DMS 273 (cell line): ENCODE measurements around the gene SLC44A5.
"Not testable (repeated sequence)": the region's sequence is repeated elsewhere in the genome, so short reads cannot be mapped to it uniquely, and the experiment has no call there.

Source experiments
- DNase-seq: peaks from one replicate; lab custom pipeline; 2025; ENCODE audit not compliant: unreplicated experiment; lab: John Stamatoyannopoulos, UW

The SLC44A5 gene

DNA sequence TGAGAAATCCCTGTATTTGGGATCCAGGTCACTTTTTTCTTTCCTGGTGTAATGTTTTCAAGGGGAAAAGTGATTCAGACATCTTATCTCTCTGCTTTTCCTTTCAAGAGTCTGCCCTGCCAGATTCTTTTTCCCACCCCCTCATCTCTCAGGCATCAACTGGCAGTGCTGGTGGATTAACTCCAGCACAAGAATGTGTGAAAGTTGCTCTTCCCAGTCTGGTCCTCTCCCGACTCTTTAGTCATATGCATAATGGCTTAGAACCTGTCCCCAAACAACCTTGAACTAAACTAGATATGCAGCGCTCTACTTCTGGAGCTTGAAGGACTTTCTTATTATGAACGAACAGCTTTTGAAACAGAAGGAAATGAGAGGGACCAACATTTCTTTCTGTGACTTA, 88.5 kb downstream of the SLC44A5 start:
- no peak for DNase-seq

DNA sequence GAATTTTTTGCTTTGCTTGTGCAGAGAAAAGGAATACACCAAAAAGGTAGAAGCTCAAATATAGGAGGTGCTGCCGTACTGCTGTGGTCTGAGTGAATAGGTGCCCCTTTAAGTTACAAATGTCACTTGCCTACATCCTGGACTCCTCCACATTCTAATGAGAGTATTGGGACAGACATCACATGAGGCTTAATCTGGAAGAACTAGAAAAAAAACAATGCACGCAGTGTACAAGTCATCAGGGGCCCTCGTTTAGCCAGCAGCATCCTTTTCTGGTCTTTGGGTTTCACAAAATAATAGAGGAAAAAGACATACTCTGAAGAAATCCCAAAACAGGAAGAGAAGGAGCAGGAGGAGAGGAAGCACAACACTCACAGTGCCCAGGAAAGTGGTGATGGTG, 89.3 kb downstream of the SLC44A5 start:
- no peak for DNase-seq

DNA sequence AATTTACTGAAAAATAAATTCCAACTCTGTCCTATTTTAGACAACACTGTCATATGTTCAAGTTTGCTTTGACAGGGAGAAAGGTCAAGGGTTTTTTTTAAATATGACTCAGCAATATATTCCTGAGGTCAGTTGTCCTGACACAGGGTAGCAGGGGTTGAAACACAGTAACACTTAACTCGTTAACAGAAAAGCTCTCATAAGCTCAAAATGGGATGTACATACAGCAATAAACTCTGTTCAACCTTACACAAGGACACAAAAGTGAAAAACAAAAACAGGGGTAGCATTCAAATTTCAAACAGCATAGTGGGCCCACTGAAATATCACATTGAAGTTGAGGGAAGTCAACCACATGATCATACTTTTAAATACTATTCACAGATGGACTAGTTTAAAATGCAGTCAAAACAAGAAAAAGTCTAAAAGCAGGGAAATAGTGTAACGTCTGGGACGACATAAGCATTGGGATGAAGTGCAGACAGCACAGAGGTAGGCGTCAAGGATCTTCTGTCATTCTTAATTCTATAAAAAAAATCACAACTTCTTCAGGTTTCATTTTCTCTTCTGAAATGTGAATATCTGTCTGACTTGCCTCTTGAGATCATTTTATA, 89.9 kb downstream of the SLC44A5 start:
- DNase-seq, result no peak

DNA sequence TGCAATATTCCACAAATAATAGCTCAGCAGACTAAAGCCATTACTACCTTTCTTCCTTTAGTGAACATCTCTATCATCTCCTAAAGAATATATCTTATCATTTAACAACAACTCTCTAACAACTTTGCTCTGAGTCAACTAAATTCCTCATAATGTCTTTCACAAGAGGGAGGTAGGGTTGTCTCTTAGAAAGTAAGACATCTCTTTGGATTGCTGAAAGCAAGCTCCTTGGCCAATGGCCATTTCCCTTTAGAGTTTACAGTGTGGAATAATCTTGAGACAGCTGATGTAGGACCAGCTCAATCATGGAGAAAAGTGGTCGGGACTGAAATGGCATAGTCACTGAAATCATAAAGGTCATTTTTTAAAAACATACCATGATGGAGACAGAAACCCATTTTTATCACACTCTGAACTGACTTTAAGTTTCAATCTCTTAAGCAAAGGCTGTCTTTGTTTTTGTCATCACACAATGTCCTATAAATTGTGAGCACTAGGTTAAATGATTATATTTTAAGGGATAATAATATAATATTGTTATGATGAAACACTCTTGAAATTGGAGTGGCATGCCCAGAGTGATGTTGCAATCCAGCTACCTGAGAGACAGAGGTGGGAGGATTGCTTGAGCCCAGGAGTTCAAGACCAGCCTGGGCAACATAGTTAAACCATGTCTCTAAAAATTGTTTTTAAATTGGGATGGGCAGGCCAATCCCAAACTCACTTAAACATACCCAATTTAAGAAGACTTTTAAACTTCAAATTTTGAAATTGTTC, 91.1 kb downstream of the SLC44A5 start:
- DNase-seq, result no peak

DNA sequence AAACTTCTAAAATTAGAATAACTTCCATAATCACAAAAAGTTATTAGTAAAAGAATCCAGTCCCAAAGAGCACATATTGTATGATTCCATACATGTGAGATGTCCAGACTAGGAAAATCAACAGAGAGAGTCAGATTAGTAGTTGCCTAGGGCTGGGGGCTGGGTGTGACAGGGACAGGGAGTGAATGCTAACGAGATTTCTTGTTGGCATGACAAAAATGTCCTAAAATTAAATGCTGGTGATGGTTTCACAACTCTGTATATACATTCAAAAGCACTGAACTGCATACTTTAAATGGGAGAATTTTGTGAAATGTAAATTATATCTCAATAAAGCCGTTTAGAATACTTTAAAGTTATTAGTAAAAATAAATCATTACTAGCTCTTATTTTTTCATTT, 92.2 kb downstream of the SLC44A5 start:
- no peak for DNase-seq

DNA sequence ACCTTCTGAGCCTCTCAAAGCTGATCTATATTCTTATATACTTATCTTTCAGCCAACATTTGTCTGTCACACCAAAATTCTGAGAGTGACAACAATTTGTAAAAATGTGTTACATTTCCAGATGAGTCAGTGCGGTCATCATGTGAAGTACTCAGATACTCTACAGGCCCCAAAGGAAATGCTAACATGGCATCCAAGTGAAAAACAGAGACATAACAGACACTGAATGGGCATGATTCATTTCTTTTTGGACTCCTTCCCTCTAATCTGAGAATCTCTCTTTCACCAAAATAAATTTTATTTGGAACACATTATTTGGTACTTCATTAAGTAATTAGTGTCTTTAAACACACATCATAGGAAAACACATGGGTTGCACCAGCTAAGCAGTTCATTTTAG, 96.6 kb downstream of the SLC44A5 start:
- no peak for DNase-seq

DNA sequence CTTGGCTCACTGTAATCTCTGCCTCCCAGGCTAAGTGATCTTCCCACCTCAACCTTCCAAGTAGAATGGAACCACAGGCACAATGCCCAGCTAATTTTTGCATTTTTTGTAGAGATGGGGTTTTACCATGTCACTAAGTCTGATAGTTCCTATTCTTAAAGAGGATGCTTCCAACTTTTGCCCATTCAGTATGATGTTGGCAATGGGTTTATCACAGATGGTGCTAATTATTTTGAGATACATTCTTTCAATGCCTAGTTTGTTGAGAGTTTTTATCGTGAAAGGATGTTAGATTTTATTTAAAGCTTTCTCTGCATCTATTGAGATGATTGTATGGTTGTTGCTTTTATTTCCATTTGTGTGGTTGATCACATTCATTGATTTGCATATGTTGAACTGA, 103.9 kb downstream of the SLC44A5 start:
- no peak for DNase-seq

DNA sequence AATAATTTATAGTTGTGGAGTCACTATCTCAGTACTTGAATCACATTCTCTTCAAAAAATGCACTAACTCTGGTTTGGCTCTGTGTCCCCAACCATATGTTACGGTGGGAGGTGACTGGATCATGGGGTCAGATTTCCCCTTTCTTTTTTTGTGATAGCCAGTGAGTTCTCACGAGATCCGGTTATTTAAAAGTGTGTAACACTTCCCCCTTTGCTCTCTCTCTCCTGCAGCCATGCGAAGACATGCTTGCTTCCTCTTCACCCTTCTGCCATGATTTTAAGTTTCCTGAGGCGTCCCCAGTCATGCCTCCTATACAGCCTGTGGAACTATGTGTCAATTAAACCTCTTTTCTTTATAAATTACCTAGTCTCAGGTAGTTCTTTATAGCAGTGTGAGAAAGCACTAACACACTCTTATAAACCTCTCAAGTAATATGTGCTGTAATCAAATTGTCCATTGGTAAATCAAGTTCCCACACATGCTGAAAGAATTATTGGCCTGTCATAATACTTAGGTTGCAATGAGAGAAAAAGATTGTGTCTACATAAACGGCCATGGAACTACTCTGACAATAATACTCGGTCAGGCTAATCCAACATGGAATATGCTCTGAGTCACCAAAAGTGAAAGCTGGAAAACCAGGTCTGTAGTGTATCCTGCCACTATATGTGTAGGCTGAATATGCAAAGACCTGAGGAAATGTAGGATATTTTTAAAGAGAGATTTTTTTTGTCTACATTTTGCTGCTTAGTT, 107.5 kb downstream of the SLC44A5 start:
- DNase-seq, result peak; percentile 15

DNA sequence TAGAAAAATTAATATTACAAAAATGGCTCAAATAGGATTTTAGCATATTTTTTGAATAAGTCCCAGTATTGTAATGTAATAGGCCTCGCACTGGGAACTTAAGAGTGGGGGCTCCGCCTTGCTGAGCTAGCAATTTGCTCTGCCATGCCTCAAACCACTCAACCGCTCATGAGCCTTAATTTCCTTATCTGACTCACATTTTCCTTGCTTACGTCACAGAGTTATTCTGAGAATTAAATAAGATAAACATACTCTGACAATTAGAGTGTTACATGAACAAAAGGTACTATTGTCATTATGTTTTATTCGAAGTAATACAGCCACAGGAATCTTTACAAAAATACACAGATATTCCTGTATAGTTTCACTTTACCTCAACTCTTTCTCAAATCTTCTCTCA, 108.1 kb downstream of the SLC44A5 start:
- DNase-seq, result no peak

DNA sequence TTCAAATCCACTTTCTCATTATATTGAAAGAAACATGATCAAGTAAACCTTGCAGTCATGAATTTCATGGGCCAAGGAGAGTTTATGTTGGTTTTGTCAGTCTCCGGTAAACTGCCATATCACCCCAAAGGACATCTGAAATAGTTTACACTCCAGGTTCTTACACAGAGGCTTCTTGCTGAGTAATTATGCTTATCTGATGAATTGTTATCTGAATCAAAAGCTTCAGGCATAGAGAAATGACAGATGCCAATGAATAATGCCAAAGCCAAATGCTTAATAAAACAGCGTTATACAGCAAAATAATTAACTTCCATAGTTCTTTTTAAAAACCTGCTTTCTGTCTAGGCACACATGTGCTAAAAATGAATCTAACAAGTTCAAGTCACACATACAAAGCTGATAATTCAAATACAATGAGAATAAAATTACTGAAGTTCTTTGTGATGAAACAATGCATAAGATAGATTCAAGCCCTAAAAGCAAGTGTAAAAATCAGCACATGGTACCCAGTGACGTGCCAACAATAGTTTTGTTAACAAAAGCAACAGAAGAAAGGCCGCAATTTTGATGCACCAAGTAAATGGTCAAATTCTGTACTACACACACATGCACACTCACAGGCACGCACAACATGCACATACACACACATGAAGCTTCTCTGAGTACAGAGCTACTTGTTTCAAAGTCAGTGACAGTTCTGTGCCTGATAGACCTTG, 109.2 kb downstream of the SLC44A5 start:
- DNase-seq, result peak; percentile 14

DNA sequence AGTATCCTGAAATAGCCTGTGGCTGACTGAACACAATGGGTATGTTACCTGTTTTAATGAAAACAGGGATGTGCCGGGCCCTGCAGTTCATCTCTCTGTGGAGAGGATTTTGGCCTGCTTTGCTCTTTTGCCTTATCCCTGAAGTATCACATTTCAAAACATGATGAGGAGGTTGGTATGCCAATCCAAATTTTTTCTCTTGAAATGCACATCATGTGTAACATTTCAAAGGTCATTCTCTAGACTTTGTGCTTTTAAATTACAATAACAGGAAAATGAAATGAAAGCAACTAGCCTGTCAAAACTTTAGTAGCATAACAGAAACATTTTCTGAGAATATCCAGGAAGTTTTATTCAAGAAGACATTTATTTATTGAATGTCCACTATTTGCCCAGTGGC, 118.9 kb downstream of the SLC44A5 start:
- DNase-seq, result no peak

DNA sequence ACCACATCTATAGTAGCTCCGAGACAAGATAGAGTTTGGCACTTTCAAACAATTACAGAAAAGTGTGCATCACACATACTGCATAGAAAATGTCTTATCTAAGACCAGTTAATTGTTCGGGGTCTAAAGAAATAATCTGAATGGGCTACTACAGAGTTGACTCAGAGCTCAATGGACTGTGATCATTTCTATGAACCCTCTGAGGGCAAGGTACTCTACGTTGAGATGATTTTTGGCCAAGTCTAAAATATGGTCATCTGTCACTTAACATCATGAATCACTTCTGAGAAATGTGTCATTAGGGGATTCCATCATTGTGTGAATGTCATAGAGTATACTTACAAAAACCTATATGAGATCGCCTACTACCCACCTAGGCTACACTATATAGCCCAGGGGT, 123.5 kb downstream of the SLC44A5 start:
- no peak for DNase-seq

DNA sequence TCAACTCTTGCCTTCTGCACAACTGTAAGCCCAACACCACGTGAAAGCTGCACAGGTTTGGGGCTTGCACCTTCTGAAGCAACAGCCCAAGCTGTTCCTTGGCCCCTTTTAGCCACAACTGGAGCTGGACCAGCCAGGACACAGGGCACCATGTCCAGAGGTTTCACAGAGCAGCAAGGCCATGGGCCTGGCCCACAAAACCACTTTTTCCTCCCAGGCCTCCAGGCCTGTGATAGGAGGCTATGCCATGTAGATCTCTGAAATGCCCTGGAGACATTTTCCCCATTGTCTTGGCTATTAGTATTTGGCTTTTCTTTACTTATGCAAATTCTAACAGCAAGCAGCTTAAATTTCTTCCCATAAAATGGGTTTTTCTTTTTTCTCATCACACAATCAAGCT, 126.1 kb downstream of the SLC44A5 start:
- DNase-seq, result no peak

DNA sequence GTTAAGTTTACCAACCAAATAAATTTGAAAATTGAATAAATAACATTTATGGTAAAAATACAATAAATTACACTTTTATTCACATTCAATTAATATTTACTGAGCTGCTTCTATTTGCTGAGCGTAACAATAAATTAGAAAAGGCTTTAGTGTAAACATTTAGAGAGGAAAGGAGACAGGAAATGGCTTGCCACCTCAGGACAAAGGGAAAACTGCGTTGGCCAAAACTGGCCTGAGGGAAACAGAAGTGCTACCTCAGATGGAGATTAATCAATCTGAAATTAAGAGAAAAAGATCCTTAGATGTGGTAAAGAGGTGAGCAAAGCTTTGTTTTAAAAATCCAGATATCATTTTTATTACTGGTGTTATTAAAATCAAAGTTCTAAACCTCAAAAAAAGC, 128.0 kb downstream of the SLC44A5 start:
- DNase-seq, result no peak

DNA sequence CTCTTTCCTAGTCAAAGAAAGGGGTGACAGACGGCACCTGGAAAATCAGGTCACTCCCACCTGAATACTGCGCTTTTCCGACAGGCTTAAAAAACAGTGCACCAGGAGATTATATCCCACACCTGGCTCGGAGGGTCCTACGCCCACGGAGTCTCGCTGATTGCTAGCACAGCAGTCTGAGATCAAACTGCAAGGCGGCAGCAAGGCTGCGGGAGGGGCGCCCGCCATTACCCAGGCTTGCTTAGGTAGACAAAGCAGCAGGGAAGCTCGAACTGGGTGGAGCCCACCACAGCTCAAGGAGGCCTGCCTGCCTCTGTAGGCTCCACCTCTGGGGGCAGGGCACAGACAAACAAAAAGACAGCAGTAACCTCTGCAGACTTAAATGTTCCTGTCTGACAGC, 134.4 kb downstream of the SLC44A5 start:
- not testable (repeated sequence) for DNase-seq

DNA sequence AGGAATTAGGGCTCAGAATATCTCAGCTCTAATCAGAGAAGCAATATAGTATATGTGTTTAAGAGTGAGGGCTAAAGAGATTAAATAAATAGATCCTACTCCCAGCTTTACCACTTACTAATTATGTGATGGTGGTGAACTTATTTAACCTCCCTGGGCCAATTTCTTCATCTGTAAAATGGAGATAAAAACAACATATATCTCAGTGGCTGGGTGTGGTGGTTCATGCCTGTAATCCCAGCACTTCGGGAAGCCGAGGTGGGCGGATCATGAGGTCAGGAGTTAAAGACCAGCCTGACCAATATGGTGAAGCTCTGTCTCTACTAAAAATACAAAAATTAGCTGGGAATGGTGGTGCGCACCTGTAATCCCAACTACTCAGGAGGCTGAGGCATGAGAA, 135.2 kb downstream of the SLC44A5 start:
- DNase-seq, result no peak

DNA sequence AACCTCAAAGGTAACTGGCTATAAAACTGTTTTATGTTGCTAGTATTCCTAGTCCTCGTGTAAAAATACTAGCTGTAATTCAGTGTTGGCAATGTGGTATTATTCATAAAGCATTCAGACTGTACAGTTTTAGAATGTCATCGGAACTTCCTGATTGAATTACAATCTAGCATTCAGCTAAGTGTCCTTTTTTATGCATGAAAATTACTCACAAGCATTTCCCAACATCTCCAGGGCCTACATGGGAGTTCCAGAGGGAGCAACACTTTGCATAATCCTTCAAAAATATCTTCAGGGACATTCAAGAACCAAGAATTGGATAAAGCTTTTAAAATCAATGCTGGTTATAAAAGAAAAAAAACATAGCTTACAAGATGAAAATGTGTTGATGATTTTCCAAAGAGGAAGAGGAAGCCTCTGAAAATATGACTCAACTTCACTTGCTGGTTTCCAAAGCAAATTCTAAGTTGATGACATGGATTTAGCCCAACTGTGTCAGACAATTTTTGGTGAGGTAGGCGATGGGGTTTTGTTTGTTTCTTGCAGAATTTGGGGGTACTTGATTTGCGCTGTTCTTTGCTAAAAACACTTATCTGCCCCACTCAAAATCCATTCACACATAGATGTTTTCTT, 137.8 kb downstream of the SLC44A5 start:
- DNase-seq, result no peak

DNA sequence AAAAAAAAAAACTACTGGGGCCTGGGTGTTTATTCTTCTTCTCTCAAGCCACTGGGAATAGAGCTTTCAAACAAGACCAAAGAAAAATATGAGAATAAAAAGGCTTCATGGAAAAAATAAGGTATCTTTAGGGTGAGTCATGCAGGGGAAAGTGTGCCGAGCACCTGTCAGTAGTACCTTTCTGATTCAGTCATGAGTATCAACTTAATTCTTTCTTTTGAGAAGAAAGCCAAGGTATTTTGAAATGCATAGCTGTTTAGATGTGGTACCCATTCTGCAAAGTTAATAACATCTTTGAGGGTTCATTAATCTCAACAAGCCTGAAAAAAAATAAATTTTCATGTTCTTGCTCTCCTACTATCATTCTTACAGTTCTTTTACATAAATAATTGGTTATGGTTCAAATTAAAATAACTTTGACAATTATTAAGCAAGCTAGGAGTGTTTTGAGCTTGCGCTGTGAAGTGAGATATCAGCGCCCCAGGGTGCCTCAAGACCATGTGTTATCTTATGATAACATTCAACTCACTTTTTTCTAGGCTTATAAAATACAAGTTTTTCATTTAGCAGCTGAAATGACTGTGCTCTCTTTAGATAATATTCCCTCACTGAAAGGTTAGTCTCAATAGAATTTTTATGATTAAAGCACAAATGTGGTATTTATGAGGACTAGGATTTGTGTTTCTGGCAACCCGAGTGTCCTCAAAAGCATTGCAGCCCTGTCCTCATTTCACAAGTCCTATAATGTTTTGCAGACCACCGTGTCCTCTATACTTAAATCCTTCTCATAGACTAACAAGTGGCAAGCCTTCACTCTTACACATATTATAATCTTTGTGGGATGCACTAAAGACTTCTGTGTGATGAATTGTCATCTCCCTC, 138.6 kb downstream of the SLC44A5 start:
- no peak for DNase-seq

DNA sequence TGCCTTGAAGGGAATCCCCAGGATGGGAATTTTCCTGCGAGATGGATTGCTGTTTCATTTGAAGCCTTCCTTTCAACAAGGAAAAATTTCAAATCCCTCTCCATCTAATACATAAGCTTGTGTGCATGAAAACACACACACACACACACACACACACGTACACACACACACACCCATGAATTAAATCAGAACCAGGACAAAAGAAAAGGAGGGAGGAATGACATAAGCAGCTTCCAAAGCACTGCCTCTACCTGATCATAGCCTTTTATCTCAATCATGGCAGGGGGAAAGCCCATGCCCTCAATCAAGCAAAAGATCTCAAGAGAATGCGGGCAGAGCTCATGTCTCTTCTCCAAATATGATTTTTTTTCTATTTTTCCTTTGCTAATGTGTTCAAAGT, 139.7 kb downstream of the SLC44A5 start:
- no peak for DNase-seq

DNA sequence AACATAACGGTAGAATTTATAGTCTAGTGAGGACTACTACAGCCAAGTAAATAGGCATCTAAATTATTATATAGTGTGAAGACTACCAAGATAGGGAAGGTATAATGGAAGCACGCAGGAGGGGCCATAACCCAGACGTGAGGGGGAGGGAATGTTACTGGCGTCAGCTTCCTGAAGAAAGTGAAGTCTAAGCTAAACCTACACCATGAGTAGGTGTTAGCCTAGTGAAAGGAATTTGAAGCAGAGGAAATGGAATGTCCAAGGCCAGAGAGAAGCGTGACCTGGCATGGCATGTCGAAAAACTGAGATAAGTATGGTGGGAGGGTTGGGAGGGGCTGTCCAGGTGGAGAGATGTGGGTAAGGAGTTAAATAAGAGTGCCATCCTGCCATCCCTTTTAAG, 140.5 kb downstream of the SLC44A5 start:
- DNase-seq, result no peak
